SK-N-SH (cell line): ENCODE data around the gene EXOC4.

ENCODE experiments used
- CTCF ChIP-seq: fragments of 200-600 bp; sonication (generic); IDR thresholded peaks from 2 replicates; pipeline ENCODE4 v1.6.1; 2017; ENCODE audit warnings: antibody characterized with exemption, mild to moderate bottlenecking, moderate library complexity
- EZH2phosphoT487 ChIP-seq: fragments of 200-600 bp; sonication (generic); IDR thresholded peaks from 2 replicates; pipeline ENCODE4 v1.6.1; 2017; ENCODE audit warnings: low read depth, mixed run types, mild to moderate bottlenecking, antibody characterized with exemption, moderate library complexity, borderline replicate concordance
- FOXM1 ChIP-seq: IDR thresholded peaks from 2 replicates; pipeline ENCODE4 v1.4.0; 2012; ENCODE audit warnings: low read depth, mild to moderate bottlenecking
- JUND ChIP-seq: IDR thresholded peaks from 2 replicates; pipeline ENCODE4 v1.4.0; 2012
- NFIC ChIP-seq: IDR thresholded peaks from 2 replicates; pipeline ENCODE4 v1.4.0; 2012; ENCODE audit warnings: borderline replicate concordance
- POLR2AphosphoS5 ChIP-seq: IDR thresholded peaks from 2 replicates; pipeline ENCODE4 v1.6.1; 2012; ENCODE audit warnings: low read depth, low read length
- TF ChIP-seq, protein P1 (sequence below): fragments of 150-350 bp; IDR thresholded peaks from 2 replicates; pipeline ENCODE4 v1.6.1; 2017; ENCODE audit warnings: antibody characterized with exemption, low read length, low read depth, borderline replicate concordance

GRCh38 chr7:133983685-133984419 lies 731.0 kb downstream of the EXOC4 start:
- TF ChIP-seq CTCF (no peak), NFIC (no peak), JUND (no peak), EZH2phosphoT487 (no peak), POLR2AphosphoS5 (no peak), FOXM1 (no peak)
- TF ChIP-seq, protein P1, sequence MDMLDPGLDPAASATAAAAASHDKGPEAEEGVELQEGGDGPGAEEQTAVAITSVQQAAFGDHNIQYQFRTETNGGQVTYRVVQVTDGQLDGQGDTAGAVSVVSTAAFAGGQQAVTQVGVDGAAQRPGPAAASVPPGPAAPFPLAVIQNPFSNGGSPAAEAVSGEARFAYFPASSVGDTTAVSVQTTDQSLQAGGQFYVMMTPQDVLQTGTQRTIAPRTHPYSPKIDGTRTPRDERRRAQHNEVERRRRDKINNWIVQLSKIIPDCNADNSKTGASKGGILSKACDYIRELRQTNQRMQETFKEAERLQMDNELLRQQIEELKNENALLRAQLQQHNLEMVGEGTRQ = no peak
